ENCODE results near the gene PRSS21. TPM values are rescaled to one million over a fixed set of nuclear protein-coding genes. Genes with fewer than 3 reads are reported as not detected.

The PRSS21 gene
- polyA plus RNA-seq, 1 experiment: 0.13 TPM

DNA sequence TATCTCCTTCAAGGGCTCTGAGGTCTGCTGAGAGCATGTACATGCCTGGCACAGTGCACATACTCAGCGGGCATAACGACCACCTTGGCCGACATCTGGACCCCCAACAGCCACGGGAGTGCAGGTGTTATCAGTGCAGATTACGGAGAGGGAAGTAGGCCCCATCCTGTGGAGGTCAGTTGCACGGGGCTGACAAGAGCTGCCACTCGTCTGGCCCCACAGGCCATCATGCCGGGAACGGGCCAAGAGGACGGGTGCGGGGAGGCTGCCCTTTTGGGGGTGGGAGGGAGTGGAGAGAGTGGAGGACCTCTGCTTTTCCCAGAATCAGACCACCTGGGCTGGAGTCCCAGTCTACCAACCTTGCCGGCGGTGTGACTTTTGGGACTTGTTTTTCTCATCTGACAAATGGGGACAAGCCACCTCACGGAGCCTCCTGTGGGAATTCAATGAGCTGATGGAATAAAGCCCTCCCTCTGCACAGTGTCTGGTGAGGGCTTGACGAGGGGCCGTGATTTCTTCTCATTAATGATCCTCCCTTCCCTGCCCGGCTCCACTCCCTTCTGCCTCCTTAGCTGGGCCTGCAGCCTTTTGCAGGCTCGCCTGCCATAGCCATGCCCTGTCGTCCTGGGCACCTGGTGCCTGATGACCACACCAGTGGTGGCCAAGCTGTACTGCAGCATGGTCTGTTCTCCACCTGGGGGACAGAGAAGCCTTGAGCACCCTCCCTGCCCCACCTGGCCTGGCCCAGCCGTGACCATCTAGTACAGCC is 34.3 kb upstream of the PRSS21 start:
- POLR2A ChIA-PET: no interaction called here
- DNase-seq (ENCODE audit: low read depth): no peak
- Histone ChIP-seq H3K4me3 (ENCODE audit: low read depth, low read length) (no peak overlapping the region), H3K27me3 (ENCODE audit: control insufficient read depth, insufficient read depth, low read length) (peaks cover 28% of the 10 kb centered on the region), H3K36me3 (ENCODE audit: control insufficient read depth, insufficient read depth, low read length) (no peaks in the 10 kb centered on the region)
- CTCF ChIA-PET: interaction anchor here (1.1 kb wide), 1 partner anchor 30 kb away, joined by 3 read pairs; no protein-coding TSS in a partner anchor
- TF ChIP-seq, protein P1, sequence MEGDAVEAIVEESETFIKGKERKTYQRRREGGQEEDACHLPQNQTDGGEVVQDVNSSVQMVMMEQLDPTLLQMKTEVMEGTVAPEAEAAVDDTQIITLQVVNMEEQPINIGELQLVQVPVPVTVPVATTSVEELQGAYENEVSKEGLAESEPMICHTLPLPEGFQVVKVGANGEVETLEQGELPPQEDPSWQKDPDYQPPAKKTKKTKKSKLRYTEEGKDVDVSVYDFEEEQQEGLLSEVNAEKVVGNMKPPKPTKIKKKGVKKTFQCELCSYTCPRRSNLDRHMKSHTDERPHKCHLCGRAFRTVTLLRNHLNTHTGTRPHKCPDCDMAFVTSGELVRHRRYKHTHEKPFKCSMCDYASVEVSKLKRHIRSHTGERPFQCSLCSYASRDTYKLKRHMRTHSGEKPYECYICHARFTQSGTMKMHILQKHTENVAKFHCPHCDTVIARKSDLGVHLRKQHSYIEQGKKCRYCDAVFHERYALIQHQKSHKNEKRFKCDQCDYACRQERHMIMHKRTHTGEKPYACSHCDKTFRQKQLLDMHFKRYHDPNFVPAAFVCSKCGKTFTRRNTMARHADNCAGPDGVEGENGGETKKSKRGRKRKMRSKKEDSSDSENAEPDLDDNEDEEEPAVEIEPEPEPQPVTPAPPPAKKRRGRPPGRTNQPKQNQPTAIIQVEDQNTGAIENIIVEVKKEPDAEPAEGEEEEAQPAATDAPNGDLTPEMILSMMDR (IDR thresholded peaks at IDR 0.05; ENCODE audit: insufficient read depth, low read depth, low read length): no peak

DNA sequence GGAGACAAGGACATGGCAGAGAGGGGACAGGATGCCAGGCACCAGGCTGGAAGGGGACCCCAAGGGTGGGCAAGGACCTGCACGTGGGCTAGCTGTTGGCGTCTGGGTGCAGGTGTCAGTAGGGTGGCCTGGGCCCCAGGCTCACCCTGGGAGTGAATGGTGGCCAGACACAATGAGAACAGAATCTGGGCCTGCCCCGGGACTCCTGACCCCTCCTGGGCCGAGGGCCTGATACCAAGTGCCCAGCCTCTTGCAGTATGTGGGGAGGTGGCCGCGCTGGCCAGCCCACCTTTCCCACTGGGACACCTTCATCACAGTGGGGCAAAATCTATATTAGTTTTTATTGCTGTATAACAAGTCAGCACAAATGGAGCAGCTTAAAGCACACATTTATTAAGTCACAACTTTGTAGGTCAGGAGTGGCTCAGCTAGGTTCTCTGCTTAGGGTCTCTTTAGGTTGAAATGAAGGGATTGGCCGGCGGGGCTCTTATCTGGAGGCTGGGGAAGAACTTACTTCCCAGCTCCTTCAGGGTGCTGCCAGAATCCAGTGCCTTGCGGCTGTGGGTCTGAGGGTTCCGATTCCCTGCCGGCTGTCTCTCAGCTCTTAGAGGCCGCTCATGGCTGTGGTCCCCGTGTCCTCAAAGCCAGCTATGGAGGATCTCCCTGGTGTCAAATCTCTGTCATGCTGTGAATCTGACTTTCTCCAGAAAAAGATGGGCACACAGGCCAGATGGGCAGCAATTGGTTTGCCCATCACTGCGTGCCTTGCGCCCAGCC is 33.3 kb upstream of the PRSS21 start:
- DNase-seq (ENCODE audit: low read depth): no peak
- ChIA-PET POLR2A (interaction anchor here (0.5 kb wide), 1 partner anchor 42 kb away, joined by 7 read pairs; no protein-coding TSS in a partner anchor), CTCF (interaction anchor here (0.6 to 1.3 kb wide), 3 partner anchors 29 to 220 kb away, joined by 3 to 4 read pairs (median 3); no protein-coding TSS in a partner anchor)
- Histone ChIP-seq H3K36me3 (ENCODE audit: control insufficient read depth, insufficient read depth, low read length) (no peaks in the 10 kb centered on the region), H3K27me3 (ENCODE audit: control insufficient read depth, insufficient read depth, low read length) (peaks cover 28% of the 10 kb centered on the region), H3K4me3 (ENCODE audit: low read depth, low read length) (no peak overlapping the region)
- TF ChIP-seq, protein P1 (IDR thresholded peaks at IDR 0.05; ENCODE audit: insufficient read depth, low read depth, low read length): no peak

DNA sequence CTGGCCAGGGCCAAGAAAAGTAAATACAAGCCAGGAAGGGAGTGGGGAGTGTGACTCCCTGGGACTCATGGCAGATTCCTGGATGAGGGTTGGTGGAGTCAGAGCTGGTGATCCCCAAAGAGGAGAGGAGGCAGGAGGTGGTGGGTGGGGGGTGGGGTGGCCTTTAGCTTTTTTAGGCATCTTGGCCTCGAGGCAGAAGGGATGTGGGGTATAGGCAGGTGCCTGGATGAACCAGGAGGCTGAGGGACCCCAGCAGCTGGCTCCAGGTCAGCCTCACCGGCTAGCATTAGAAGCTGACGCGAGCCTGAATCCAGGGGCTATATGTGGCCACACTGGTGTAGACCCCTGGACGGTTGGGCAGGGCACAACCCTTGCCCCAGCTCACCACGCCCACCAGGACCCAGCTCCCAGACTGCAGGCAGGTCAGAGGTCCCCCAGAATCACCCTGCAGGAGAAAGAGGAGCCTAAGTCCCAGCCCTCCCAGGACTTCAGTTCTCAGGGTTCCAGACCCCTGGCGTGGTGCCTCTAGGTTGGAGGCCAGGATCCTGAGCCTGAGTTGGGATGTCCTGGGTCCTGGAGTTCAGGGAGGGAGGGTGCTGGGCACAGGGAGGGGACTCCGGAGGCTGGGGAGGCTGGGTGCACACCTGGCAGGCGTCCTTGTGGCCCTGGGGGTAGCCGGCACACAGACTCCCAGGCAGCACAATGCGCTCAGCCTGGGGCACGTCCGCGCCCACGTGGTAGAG is 32.5 kb upstream of the PRSS21 start:
- DNase-seq (ENCODE audit: low read depth): no peak
- Histone ChIP-seq H3K4me3 (ENCODE audit: low read depth, low read length) (no peak overlapping the region), H3K27me3 (ENCODE audit: control insufficient read depth, insufficient read depth, low read length) (peaks cover 32% of the 10 kb centered on the region), H3K36me3 (ENCODE audit: control insufficient read depth, insufficient read depth, low read length) (no peaks in the 10 kb centered on the region)
- TF ChIP-seq, protein P1 (IDR thresholded peaks at IDR 0.05; ENCODE audit: insufficient read depth, low read depth, low read length): no peak
- POLR2A ChIA-PET: interaction anchor here (0.5 kb wide), 1 partner anchor 43 kb away, joined by 7 read pairs; no protein-coding TSS in a partner anchor
- CTCF ChIA-PET: interaction anchor here (1.0 to 1.3 kb wide), 2 partner anchors 14 to 54 kb away, joined by 3 to 4 read pairs; partner anchors contain the start of gene PRSS41

DNA sequence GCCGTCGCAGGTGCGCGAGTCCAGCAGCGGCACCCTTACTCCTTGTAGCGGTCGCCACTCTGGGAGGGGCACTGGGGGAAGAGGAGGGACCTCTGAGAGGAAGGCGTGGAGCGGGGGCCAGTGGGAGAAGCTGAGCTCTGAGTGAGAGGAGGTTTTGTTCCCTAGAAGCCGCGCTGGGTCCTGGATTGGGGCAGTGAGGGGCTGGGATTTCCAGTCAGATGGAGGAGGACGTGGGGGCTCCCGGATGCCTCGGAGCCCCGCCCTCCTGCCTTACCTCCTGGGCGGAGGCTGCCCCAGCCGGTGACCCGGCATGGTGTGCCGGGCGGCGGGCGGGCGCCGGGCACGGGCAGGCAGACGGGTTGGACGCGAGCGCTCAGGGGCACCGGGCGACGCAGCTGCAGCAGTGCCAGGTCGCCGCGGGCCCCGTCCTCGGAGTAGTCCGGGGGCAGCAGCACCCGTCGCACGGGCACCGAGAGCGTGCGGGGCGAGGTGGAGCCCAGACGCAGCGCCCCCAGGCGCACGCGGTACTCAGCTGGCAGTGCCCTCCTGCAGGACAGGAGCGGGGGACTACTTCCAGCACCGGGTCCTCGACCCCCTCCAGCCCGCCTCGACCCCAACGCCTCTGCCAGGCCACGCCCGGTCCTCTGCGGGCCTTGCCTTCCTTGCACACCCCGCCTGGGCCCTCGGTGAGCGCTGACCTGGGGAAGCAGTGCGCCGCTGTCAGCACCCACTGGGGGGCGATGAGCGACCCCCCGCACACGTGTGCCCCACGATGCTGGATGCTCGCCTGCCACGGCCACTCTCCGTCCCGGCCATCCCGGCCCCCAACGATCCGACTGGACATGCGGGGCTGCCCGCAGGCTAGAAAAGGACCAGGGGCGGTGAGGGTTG is 31.7 kb upstream of the PRSS21 start:
- CTCF ChIA-PET: interaction anchor here (1.0 to 1.3 kb wide), 2 partner anchors 13 to 53 kb away, joined by 3 to 4 read pairs; partner anchors contain the start of gene PRSS41
- TF ChIP-seq, protein P1 (IDR thresholded peaks at IDR 0.05; ENCODE audit: insufficient read depth, low read depth, low read length): 0 out of 2 replicates have a peak, but pooled peaks have one; percentile 2
- no peak overlapping the region for H3K4me3 ChIP-seq (ENCODE audit: low read depth, low read length)
- H3K36me3 ChIP-seq (ENCODE audit: control insufficient read depth, insufficient read depth, low read length): no peaks in the 10 kb centered on the region
- DNase-seq (ENCODE audit: low read depth): no peak
- POLR2A ChIA-PET: no interaction called here
- H3K27me3 ChIP-seq (ENCODE audit: control insufficient read depth, insufficient read depth, low read length): peaks cover 37% of the 10 kb centered on the region

Data from BJ (cell line).